GM12878 (cell line): Measurements from ENCODE around the gene MSX1. TPM values are rescaled to one million over a fixed set of nuclear protein-coding genes. Genes with fewer than 3 reads are reported as not detected.

Source experiments
- ATAC-seq: fragments of 200-7000 bp; cut with Tn5 transposase; 3 replicates; pipeline ENCODE4 v1.9.1; 2020; ENCODE audit warnings: mild to moderate bottlenecking, moderate library complexity
- BruUV-seq: library from RNA; stranded (reverse); fragments of 400-500 nt; replicated peaks from 2 replicates; lab custom pipeline; 2021; lab: Mats Ljungman, UMichigan
- CTCF ChIA-PET: fragments of 300-600 bp; sonication (Branson Sonifier 250); formaldehyde crosslinking; extraction: SDS; loops from one replicate; lab custom pipeline; 2021; ENCODE audit warnings: inconsistent platforms; lab: Yijun Ruan, JAX
- POLR2A ChIA-PET: fragments of 350-600 bp; formaldehyde crosslinking; extraction: SDS; loops from one replicate; lab custom pipeline; 2021; ENCODE audit warnings: inconsistent platforms; lab: Charles Lee
- RAD21 ChIA-PET: fragments of 300-600 bp; sonication (Branson Sonifier 250); formaldehyde crosslinking; loops from one replicate; lab custom pipeline; 2023; ENCODE audit warnings: antibody characterized with exemption; ENCODE audit not compliant: unreplicated experiment; lab: Charles Lee
- SMC1A ChIA-PET: fragments of 300-600 bp; sonication (Branson Sonifier 250); formaldehyde crosslinking; loops from one replicate; lab custom pipeline; 2023; ENCODE audit not compliant: unreplicated experiment, uncharacterized antibody; lab: Charles Lee
- DNase-seq: peaks from one replicate; pipeline ENCODE4 v3.0.0-alpha.2; 2011; ENCODE audit warnings: low read depth, low spot score
- FAIRE-seq: peaks from 3 replicates; lab custom pipeline; 2011; peaks lifted over from hg19 to GRCh38; lab: Jason Lieb, UNC
- H2AFZ ChIP-seq: 2 replicates; pipeline ENCODE4 v1.6.0; 2011; ENCODE audit warnings: low read depth, low read length, control low read depth; ENCODE audit not compliant: control insufficient read depth
- H3K27ac ChIP-seq: 2 replicates; pipeline ENCODE4 v1.5.1; 2011; ENCODE audit warnings: control low read depth; ENCODE audit not compliant: control insufficient read depth, insufficient read depth
- H3K27me3 ChIP-seq, 2 experiments: replicated peaks in 1 of 2; 2 replicates each; pipeline versions ENCODE4 v1.6.0 to v1.6.1; 2011; ENCODE audit warnings: low read length in 1 of 2; ENCODE audit not compliant: control insufficient read depth in 2 of 2, insufficient read depth in 2 of 2
- H3K36me3 ChIP-seq, 2 experiments: 2 replicates each; pipeline ENCODE4 v1.5.1; 2011; ENCODE audit warnings: low read length in 1 of 2; ENCODE audit not compliant: control insufficient read depth in 2 of 2, insufficient read depth in 2 of 2
- H3K4me1 ChIP-seq: 2 replicates; pipeline ENCODE4 v1.6.1; 2011; ENCODE audit warnings: mild to moderate bottlenecking, low read length, moderate library complexity, mixed read lengths; ENCODE audit not compliant: control insufficient read depth, insufficient read depth
- H3K4me2 ChIP-seq: 2 replicates; pipeline ENCODE4 v1.6.0; 2011; ENCODE audit warnings: control low read depth; ENCODE audit not compliant: control insufficient read depth, insufficient read depth
- H3K4me3 ChIP-seq: fragments of 200-600 bp; sonication (generic); 2 replicates; pipeline ENCODE4 v1.5.1; 2016
- H3K79me2 ChIP-seq: 2 replicates; pipeline ENCODE4 v1.6.0; 2011; ENCODE audit warnings: low read length; ENCODE audit not compliant: control insufficient read depth, insufficient read depth
- H3K9ac ChIP-seq: 2 replicates; pipeline ENCODE4 v1.8.0; 2011; ENCODE audit warnings: low read length, control low read depth, mixed read lengths; ENCODE audit not compliant: control insufficient read depth, insufficient read depth
- H3K9me3 ChIP-seq: replicated peaks from 3 replicates; pipeline ENCODE4 v1.5.1; 2011; ENCODE audit warnings: mild to moderate bottlenecking, low read length; ENCODE audit not compliant: control insufficient read depth, insufficient read depth
- H4K20me1 ChIP-seq: 2 replicates; pipeline ENCODE4 v1.6.0; 2011; ENCODE audit not compliant: control insufficient read depth, insufficient read depth
- BCL11A ChIP-seq: IDR thresholded peaks from 2 replicates; pipeline ENCODE4 v1.6.1; 2011; ENCODE audit warnings: low read depth, low read length
- EZH2 ChIP-seq: IDR thresholded peaks from 2 replicates; pipeline ENCODE4 v1.6.1; 2012; ENCODE audit warnings: low read depth, mild to moderate bottlenecking, control low read depth, inconsistent platforms, low read length, borderline replicate concordance; ENCODE audit not compliant: control insufficient read depth
- HCFC1 ChIP-seq: fragments of 150-350 bp; IDR thresholded peaks from 2 replicates; pipeline ENCODE4 v1.6.1; 2014; ENCODE audit warnings: low read length
- IKZF1 ChIP-seq: fragments of 450-650 bp; conservative IDR thresholded peaks from 2 replicates; pipeline ENCODE4 v1.6.1; 2017; ENCODE audit warnings: antibody characterized with exemption, mild to moderate bottlenecking
- POLR2A ChIP-seq: IDR thresholded peaks from 2 replicates; pipeline ENCODE4 v1.6.1; 2011; ENCODE audit warnings: low read depth, mild to moderate bottlenecking, low read length
- RAD21 ChIP-seq: IDR thresholded peaks from 2 replicates; pipeline ENCODE4 v1.6.1; 2011; ENCODE audit warnings: mild to moderate bottlenecking, low read depth, low read length, moderate library complexity; ENCODE audit not compliant: insufficient read depth
- SIN3A ChIP-seq: IDR thresholded peaks from 2 replicates; pipeline ENCODE4 v1.6.1; 2012; ENCODE audit warnings: low read depth, low read length, improper control_type of control experiment
- SP1 ChIP-seq: IDR thresholded peaks from one replicate; pipeline ENCODE4 v1.6.1; 2011; ENCODE audit warnings: low read depth, low read length
- TAF1 ChIP-seq: IDR thresholded peaks from 2 replicates; pipeline ENCODE4 v1.6.1; 2011; ENCODE audit warnings: mild to moderate bottlenecking, low read depth, low read length, borderline replicate concordance
- ZNF24 ChIP-seq: fragments of 450-650 bp; IDR thresholded peaks from 2 replicates; pipeline ENCODE4 v1.6.1; 2017; ENCODE audit warnings: antibody characterized with exemption, mild to moderate bottlenecking
- WGBS: methylation state at CpG from one replicate; pipeline ENCODE4 v1.1.6; 2016; ENCODE audit warnings: low lambda C conversion rate; ENCODE audit not compliant: insufficient replicate concordance, insufficient coverage; ENCODE audit errors: missing lambda C conversion rate; 5-methylcytosine and 5-hydroxymethylcytosine counted together
- in situ Hi-C: fragments of 300-500 bp; cut with MboI; formaldehyde crosslinking; loops from 9 replicates; pipeline ENCODE4 v1.14.3; 2018; ENCODE audit warnings: mixed read lengths
- intact Hi-C: fragments of 100-400 bp; cut with micrococcal nuclease; formaldehyde crosslinking; loops from one replicate; pipeline ENCODE4 v1.14.2; 2022; ENCODE audit not compliant: unreplicated experiment
- polyA plus RNA-seq, 11 experiments: library from polyadenylated mRNA; depleted of rRNA in 4 of 11; unstranded in 6 of 11; stranded (reverse) in 5 of 11; fragments of >200 nt; fragmentation: Nextera tagmentation in 4 of 11; fragmentation: Illumina TruSeq in 1 of 11; extraction: Ambion mirVana in 4 of 11; extraction: Trizol in 1 of 11; gene quantifications; 1 replicate in 1 of 11; 2 replicates in 10 of 11; pipeline versions ENCODE4 v1.2.1 to v1.2.3, GENCODE V29; 2011 to 2016; ENCODE audit warnings: inconsistent platforms in 2 of 11, missing spikeins in 2 of 11, low read depth in 1 of 11
- total RNA-seq, 4 experiments: library from RNA; depleted of rRNA in 3 of 4; stranded (reverse); fragments of >200 nt in 3 of 4; fragmentation: Illumina TruSeq in 1 of 4; extraction: Trizol in 1 of 4; gene quantifications; 2 replicates each; pipeline versions ENCODE4 v1.2.1 to v1.2.3, GENCODE V29; 2013 to 2021
- TF ChIP-seq, protein P1 (sequence below): fragments of 450-650 bp; conservative IDR thresholded peaks from 2 replicates; pipeline ENCODE4 v1.6.1; 2017; ENCODE audit warnings: mild to moderate bottlenecking, moderate library complexity
- TF ChIP-seq, protein P2 (sequence below): IDR thresholded peaks from 2 replicates; pipeline ENCODE4 v1.6.1; 2011; ENCODE audit warnings: low read depth, low read length, improper control_type of control experiment, borderline replicate concordance
- TF ChIP-seq, protein P3 (sequence below), 3 experiments: IDR thresholded peaks in 2 of 3; conservative IDR thresholded peaks in 1 of 3; 2 replicates each; pipeline ENCODE4 v1.5.1; 2011; ENCODE audit warnings: low read depth in 3 of 3, low read length in 3 of 3, mild to moderate bottlenecking in 3 of 3, control low read depth in 2 of 3, moderate library complexity in 2 of 3, inconsistent platforms in 1 of 3, mixed read lengths in 1 of 3; ENCODE audit not compliant: control insufficient read depth in 2 of 3, insufficient read depth in 1 of 3; ENCODE audit errors: extremely low read depth in 1 of 3

Gene MSX1
- total and polyA plus RNA-seq, 10 of the 15 experiments (the other 5 are each of a cell fraction or from before 2014, with no cell fraction given) = 0.04 to 0.56 (median 0.15) TPM; not detected in 2

- TF ChIP-seq, protein P1, sequence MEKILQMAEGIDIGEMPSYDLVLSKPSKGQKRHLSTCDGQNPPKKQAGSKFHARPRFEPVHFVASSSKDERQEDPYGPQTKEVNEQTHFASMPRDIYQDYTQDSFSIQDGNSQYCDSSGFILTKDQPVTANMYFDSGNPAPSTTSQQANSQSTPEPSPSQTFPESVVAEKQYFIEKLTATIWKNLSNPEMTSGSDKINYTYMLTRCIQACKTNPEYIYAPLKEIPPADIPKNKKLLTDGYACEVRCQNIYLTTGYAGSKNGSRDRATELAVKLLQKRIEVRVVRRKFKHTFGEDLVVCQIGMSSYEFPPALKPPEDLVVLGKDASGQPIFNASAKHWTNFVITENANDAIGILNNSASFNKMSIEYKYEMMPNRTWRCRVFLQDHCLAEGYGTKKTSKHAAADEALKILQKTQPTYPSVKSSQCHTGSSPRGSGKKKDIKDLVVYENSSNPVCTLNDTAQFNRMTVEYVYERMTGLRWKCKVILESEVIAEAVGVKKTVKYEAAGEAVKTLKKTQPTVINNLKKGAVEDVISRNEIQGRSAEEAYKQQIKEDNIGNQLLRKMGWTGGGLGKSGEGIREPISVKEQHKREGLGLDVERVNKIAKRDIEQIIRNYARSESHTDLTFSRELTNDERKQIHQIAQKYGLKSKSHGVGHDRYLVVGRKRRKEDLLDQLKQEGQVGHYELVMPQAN = no peak
- TF ChIP-seq, protein P2, sequence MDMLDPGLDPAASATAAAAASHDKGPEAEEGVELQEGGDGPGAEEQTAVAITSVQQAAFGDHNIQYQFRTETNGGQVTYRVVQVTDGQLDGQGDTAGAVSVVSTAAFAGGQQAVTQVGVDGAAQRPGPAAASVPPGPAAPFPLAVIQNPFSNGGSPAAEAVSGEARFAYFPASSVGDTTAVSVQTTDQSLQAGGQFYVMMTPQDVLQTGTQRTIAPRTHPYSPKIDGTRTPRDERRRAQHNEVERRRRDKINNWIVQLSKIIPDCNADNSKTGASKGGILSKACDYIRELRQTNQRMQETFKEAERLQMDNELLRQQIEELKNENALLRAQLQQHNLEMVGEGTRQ = no peak
- no peak for TF ChIP-seq RAD21
- TF ChIP-seq IKZF1 = no peak
- TF ChIP-seq SIN3A = no peak
- no peak for TF ChIP-seq EZH2
- no peak for TF ChIP-seq ZNF24
- no peak for TF ChIP-seq BCL11A
- no peak for TF ChIP-seq POLR2A
- no peak for TF ChIP-seq SP1
- TF ChIP-seq TAF1 = no peak
- TF ChIP-seq, protein P3, sequence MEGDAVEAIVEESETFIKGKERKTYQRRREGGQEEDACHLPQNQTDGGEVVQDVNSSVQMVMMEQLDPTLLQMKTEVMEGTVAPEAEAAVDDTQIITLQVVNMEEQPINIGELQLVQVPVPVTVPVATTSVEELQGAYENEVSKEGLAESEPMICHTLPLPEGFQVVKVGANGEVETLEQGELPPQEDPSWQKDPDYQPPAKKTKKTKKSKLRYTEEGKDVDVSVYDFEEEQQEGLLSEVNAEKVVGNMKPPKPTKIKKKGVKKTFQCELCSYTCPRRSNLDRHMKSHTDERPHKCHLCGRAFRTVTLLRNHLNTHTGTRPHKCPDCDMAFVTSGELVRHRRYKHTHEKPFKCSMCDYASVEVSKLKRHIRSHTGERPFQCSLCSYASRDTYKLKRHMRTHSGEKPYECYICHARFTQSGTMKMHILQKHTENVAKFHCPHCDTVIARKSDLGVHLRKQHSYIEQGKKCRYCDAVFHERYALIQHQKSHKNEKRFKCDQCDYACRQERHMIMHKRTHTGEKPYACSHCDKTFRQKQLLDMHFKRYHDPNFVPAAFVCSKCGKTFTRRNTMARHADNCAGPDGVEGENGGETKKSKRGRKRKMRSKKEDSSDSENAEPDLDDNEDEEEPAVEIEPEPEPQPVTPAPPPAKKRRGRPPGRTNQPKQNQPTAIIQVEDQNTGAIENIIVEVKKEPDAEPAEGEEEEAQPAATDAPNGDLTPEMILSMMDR (IDR thresholded peaks at IDR 0.05 in 2 of 3, conservative IDR thresholded peaks at IDR 0.05 in 1 of 3; ENCODE audit: control insufficient read depth in 2 of 3, extremely low read depth in 1 of 3, insufficient read depth in 1 of 3, low read depth in 3 of 3, low read length in 3 of 3) = no peak
- no peak for TF ChIP-seq HCFC1
- POLR2A ChIA-PET = no interaction called here
- Histone ChIP-seq H3K9ac (no peak overlapping the region), H3K27me3 (peaks cover 8 to 16% of the 10 kb centered on the region in 2 experiments; a peak in 3 of 4 replicates), H3K27ac (no peak overlapping the region), H3K4me2 (no peak overlapping the region), H4K20me1 (no peaks in the 10 kb centered on the region), H3K36me3 (no peaks in the 10 kb centered on the region), H2AFZ (no peak overlapping the region), H3K4me3 (no peak overlapping the region), H3K79me2 (no peaks in the 10 kb centered on the region), H3K9me3 (no peaks in the 10 kb centered on the region; the same call in 2 of the 3 replicates), H3K4me1 (no peaks in the 10 kb centered on the region)
- no TSS peak for BruUV-seq
- intact Hi-C loops (no loop called here), in situ Hi-C loops (no loop called here)
- no peak for ATAC-seq
- SMC1A ChIA-PET = no interaction called here
- CTCF ChIA-PET = interaction anchor here (1.5 to 1.6 kb wide), 2 partner anchors 351 to 387 kb away, joined by 4 read pairs; no protein-coding TSS in a partner anchor
- WGBS = 0% methylated on average over 5 of the region's 5 CpGs
- no peak for DNase-seq
- RAD21 ChIA-PET = interaction anchor here (1.3 kb wide), 1 partner anchor 386 kb away, joined by 3 read pairs; no protein-coding TSS in a partner anchor
- FAIRE-seq = no peak
These were observed 16.1 kb downstream of the MSX1 start for GRCh38 chr4:4875611-4876010.
